Hair follicle dermal papilla cell (primary cell): Measurements from ENCODE around the gene KCNA10. TPM values are rescaled to one million over a fixed set of nuclear protein-coding genes. Genes with fewer than 3 reads are reported as not detected.

Experiments
- total RNA-seq: library from RNA; depleted of rRNA; stranded (reverse); fragments of >200 nt; gene quantifications from 2 replicates; pipeline ENCODE4 v1.2.3, GENCODE V29; 2012

KCNA10 gene
- not detected in 2 replicates for total RNA-seq

GRCh38 chr1:110519125-110519810 lies at the start of gene KCNA10:
Gene KCNA10, minus strand, starts transcription at chr1:110519175. Its CDS starts 388 bp downstream, at chr1:110518787.

Other genes starting within 250 kb of the KCNA10 start
- gene RBM15, start 179.8 kb downstream of the KCNA10 start, total RNA-seq, result 43.1 and 49.3 TPM in 2 replicates
- gene SLC16A4, start 128.1 kb downstream of the KCNA10 start, total RNA-seq, result 41.5 and 60.5 TPM in 2 replicates
- gene LAMTOR5, start 111.5 kb downstream of the KCNA10 start, total RNA-seq, result 52.8 and 59.7 TPM in 2 replicates
- gene PROK1, start 68.0 kb downstream of the KCNA10 start, total RNA-seq, result 0.12 TPM in 1 of 2 replicates, not detected in the other
- not detected in 2 replicates for gene KCNA2, start 87.2 kb upstream of the KCNA10 start, total RNA-seq
- 0.16 and 0.36 TPM in 2 replicates for gene KCNA3, start 155.8 kb upstream of the KCNA10 start, total RNA-seq